ENCODE data around the gene KHDC4. TPM values are rescaled to one million over a fixed set of nuclear protein-coding genes. Genes with fewer than 3 reads are reported as not detected.

The KHDC4 gene
- total and polyA plus RNA-seq, 2 of the 4 experiments (the other 2 are of a cell fraction) = 28.0 to 29.9 TPM

GRCh38 chr1:155947292-155947691 is 13.1 kb upstream of the KHDC4 start:
- Histone ChIP-seq H2AK9ac (replicated peaks; ENCODE audit: low read depth, low read length, poor library complexity) (no peak overlapping the region), H2AFZ (replicated peaks; ENCODE audit: low read length, poor library complexity) (no peak overlapping the region), H3K9me3 (ENCODE audit: control insufficient read depth, insufficient read depth, low read length) (no peaks in the 10 kb centered on the region), H3K9ac (ENCODE audit: low read depth, low read length) (no peak overlapping the region), H2BK120ac (ENCODE audit: low read depth, low read length) (no peak overlapping the region), H2AK5ac (ENCODE audit: low read depth, low read length) (no peak overlapping the region), H3K27me3 (ENCODE audit: control insufficient read depth, insufficient read depth, low read length) (no peaks in the 10 kb centered on the region), H3K79me1 (ENCODE audit: low read depth in 1 of 2, low read length in 2 of 2) (peaks cover 14 to 38% of the 10 kb centered on the region in 2 experiments), H2BK15ac (ENCODE audit: low read depth, low read length) (no peak overlapping the region), H3K56ac (ENCODE audit: extremely low read depth, insufficient read depth, low read length) (no peak overlapping the region), H3K18ac (ENCODE audit: low read depth, low read length) (no peak overlapping the region), H3K4me2 (ENCODE audit: low read depth, low read length) (no peak overlapping the region), H3K9me1 (ENCODE audit: insufficient read depth, low read length) (peaks cover 8% of the 10 kb centered on the region; the same call in 1 of the 2 replicates), H4K91ac (ENCODE audit: insufficient read depth, low read depth, low read length) (no peak overlapping the region), H2BK5ac (ENCODE audit: low read depth, low read length, poor library complexity, severe bottlenecking) (no peak overlapping the region), H4K5ac (ENCODE audit: low read depth, low read length) (no peak overlapping the region), H2BK20ac (ENCODE audit: low read depth, low read length) (no peak overlapping the region), H4K20me1 (ENCODE audit: insufficient read depth, low read length) (peaks cover 40% of the 10 kb centered on the region; the same call in 1 of the 2 replicates), H3K36me3 (ENCODE audit: control insufficient read depth, insufficient read depth, low read length) (peaks cover 61% of the 10 kb centered on the region), H3K27ac (ENCODE audit: insufficient read depth, low read length) (no peak overlapping the region), H3K4ac (ENCODE audit: low read depth, low read length) (no peak overlapping the region), H3K4me1 (ENCODE audit: control insufficient read depth, insufficient read depth, low read length) (peaks cover 1% of the 10 kb centered on the region; the same call in 1 of the 2 replicates), H3K4me3 (ENCODE audit: insufficient read depth, low read depth, low read length) (no peak overlapping the region), H3K14ac (replicated peaks; ENCODE audit: low read depth, low read length) (no peak overlapping the region), H3K23ac (ENCODE audit: low read depth, low read length) (no peak overlapping the region), H4K8ac (ENCODE audit: low read depth in 2 of 2, low read length in 2 of 2) (no peak overlapping the region)
- BruUV-seq (replicated peaks) = TSS peak; percentile 90
- intact Hi-C loops (cut with micrococcal nuclease) = no loop called here
- CTCF ChIA-PET = no interaction called here
- TF ChIP-seq RFX5 (IDR thresholded peaks at IDR 0.05; ENCODE audit: low read depth, low read length) (no peak), NFE2L2 (IDR thresholded peaks at IDR 0.05; ENCODE audit: low read depth, low read length) (no peak), BHLHE40 (IDR thresholded peaks at IDR 0.05; ENCODE audit: low read depth, low read length) (no peak), MAFK (IDR thresholded peaks at IDR 0.05; ENCODE audit: low read depth, low read length) (no peak), ELK1 (IDR thresholded peaks at IDR 0.05; ENCODE audit: borderline replicate concordance, low read depth, low read length) (no peak)
- 100% methylated on average over 1 of the region's 4 CpGs; no CpG with 5 or more reads in 1 of the 2 experiments for WGBS, 2 experiments (ENCODE audit: extremely low coverage in 2 of 2, insufficient read length in 1 of 2)
- POLR2A ChIA-PET (ENCODE audit: unreplicated experiment) = no interaction called here
- in situ Hi-C loops (cut with MboI; ENCODE audit: low sequenced_read_pairs) = no loop called here
- DNase-seq (no peak), ATAC-seq (ENCODE audit: low read depth) (no peak)
- dilution Hi-C loops (cut with HindIII; ENCODE audit: low sequenced_read_pairs, unreplicated experiment) = no loop called here

Data from IMR-90 (cell line).